ENCODE measurements around the gene SLC6A11.

The SLC6A11 gene

DNA sequence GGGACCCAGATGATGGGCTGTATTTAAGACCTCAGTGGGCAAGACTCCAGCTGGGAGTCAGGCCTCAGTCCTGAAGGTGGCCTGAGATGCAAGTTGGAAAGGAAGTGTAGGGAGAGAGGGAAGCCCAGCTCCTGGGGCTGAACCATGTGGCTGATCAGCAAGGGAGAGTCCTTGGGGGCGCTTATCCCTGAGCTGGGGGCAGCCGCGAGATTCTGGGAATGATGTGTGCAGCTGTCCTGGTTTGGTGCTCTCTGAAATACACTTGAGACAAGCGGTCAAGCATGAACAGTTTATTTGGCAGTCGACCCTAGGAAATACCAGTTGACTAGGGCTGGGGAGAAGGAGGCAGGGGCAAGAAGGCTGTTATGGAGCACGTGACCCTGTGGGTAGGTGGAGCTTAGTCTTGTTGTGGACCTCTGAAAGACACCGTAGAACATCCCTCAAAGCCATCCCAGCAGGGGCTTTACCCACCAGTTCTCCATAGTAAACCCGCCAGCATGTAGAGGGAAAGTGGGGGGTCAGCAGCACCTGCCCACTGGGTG is 41.8 kb upstream of the SLC6A11 start:
- no peak for TF ChIP-seq EZH2 (IDR thresholded peaks at IDR 0.05; ENCODE audit: borderline replicate concordance, low read length)
- TF ChIP-seq, protein P1, sequence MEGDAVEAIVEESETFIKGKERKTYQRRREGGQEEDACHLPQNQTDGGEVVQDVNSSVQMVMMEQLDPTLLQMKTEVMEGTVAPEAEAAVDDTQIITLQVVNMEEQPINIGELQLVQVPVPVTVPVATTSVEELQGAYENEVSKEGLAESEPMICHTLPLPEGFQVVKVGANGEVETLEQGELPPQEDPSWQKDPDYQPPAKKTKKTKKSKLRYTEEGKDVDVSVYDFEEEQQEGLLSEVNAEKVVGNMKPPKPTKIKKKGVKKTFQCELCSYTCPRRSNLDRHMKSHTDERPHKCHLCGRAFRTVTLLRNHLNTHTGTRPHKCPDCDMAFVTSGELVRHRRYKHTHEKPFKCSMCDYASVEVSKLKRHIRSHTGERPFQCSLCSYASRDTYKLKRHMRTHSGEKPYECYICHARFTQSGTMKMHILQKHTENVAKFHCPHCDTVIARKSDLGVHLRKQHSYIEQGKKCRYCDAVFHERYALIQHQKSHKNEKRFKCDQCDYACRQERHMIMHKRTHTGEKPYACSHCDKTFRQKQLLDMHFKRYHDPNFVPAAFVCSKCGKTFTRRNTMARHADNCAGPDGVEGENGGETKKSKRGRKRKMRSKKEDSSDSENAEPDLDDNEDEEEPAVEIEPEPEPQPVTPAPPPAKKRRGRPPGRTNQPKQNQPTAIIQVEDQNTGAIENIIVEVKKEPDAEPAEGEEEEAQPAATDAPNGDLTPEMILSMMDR (IDR thresholded peaks at IDR 0.05; ENCODE audit: low read length), result no peak
- no peaks in the 10 kb centered on the region for H3K4me1 ChIP-seq (ENCODE audit: insufficient read depth, low read length, severe bottlenecking)
- no peak overlapping the region for H3K4me3 ChIP-seq (ENCODE audit: low read depth, low read length, poor library complexity, severe bottlenecking)
- no peaks in the 10 kb centered on the region for H3K36me3 ChIP-seq (ENCODE audit: insufficient read depth, low read length)
- no peaks in the 10 kb centered on the region for H3F3A ChIP-seq (ENCODE audit: insufficient read depth, low read length)
- no peaks in the 10 kb centered on the region for H4K20me1 ChIP-seq (ENCODE audit: insufficient read depth, low read length)
- H2AFZ ChIP-seq (ENCODE audit: low read length), result no peak overlapping the region
- no peaks in the 10 kb centered on the region for H3K79me2 ChIP-seq (ENCODE audit: insufficient read depth, low read length)
- H3K27me3 ChIP-seq (ENCODE audit: insufficient read depth, low read length), result 0 out of 2 replicates have a peak, but pooled peaks cover 9% of the 10 kb centered on the region
- H3K4me2 ChIP-seq (ENCODE audit: low read length), result no peak overlapping the region
- H3K9me3 ChIP-seq (ENCODE audit: low read length), result no peaks in the 10 kb centered on the region
- H3K9ac ChIP-seq (ENCODE audit: low read length), result no peak overlapping the region
- no peaks in the 10 kb centered on the region for H3K9me2 ChIP-seq (ENCODE audit: low read depth, low read length)
- no peak overlapping the region for H3K27ac ChIP-seq (ENCODE audit: low read depth, low read length, poor library complexity, severe bottlenecking)

DNA sequence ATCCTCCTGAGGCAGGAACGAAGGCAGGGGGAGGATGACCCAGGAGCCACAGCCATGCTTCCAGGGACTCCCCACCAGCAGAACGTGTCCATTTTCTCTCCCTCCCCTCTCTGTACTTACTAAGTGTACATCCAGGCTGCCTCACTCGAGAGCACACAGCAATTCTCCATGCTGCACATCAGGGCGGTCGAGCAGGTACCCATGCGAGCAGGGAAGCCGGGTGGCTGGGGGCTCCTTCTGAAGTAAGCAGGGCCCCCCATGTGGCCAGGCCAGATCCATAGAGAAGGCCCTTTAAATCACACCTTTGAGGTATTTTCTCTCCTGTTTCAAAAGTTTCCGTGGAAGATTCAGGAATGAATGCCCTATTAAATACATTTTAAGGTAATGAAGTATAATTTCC is 41.2 kb upstream of the SLC6A11 start:
- H3K4me2 ChIP-seq (ENCODE audit: low read length), result no peak overlapping the region
- H3K79me2 ChIP-seq (ENCODE audit: insufficient read depth, low read length), result no peaks in the 10 kb centered on the region
- H3K9ac ChIP-seq (ENCODE audit: low read length), result no peak overlapping the region
- no peaks in the 10 kb centered on the region for H3K9me2 ChIP-seq (ENCODE audit: low read depth, low read length)
- no peaks in the 10 kb centered on the region for H3F3A ChIP-seq (ENCODE audit: insufficient read depth, low read length)
- H3K27me3 ChIP-seq (ENCODE audit: insufficient read depth, low read length), result 0 out of 2 replicates have a peak, but pooled peaks cover 4% of the 10 kb centered on the region
- H3K36me3 ChIP-seq (ENCODE audit: insufficient read depth, low read length), result no peaks in the 10 kb centered on the region
- H3K9me3 ChIP-seq (ENCODE audit: low read length), result no peaks in the 10 kb centered on the region
- no peak overlapping the region for H3K4me3 ChIP-seq (ENCODE audit: low read depth, low read length, poor library complexity, severe bottlenecking)
- no peak overlapping the region for H2AFZ ChIP-seq (ENCODE audit: low read length)
- no peaks in the 10 kb centered on the region for H4K20me1 ChIP-seq (ENCODE audit: insufficient read depth, low read length)
- TF ChIP-seq, protein P1 (IDR thresholded peaks at IDR 0.05; ENCODE audit: low read length), result no peak
- TF ChIP-seq EZH2 (IDR thresholded peaks at IDR 0.05; ENCODE audit: borderline replicate concordance, low read length), result no peak
- H3K27ac ChIP-seq (ENCODE audit: low read depth, low read length, poor library complexity, severe bottlenecking), result no peak overlapping the region
- no peaks in the 10 kb centered on the region for H3K4me1 ChIP-seq (ENCODE audit: insufficient read depth, low read length, severe bottlenecking)

- H3K9ac ChIP-seq (ENCODE audit: low read length), result no peak overlapping the region
- H3K4me2 ChIP-seq (ENCODE audit: low read length), result no peak overlapping the region
- no peak overlapping the region for H2AFZ ChIP-seq (ENCODE audit: low read length)
- no peaks in the 10 kb centered on the region for H3K4me1 ChIP-seq (ENCODE audit: insufficient read depth, low read length, severe bottlenecking)
- 0 out of 2 replicates have a peak, but pooled peaks cover 4% of the 10 kb centered on the region for H3K27me3 ChIP-seq (ENCODE audit: insufficient read depth, low read length)
- H3K79me2 ChIP-seq (ENCODE audit: insufficient read depth, low read length), result no peaks in the 10 kb centered on the region
- no peak overlapping the region for H3K4me3 ChIP-seq (ENCODE audit: low read depth, low read length, poor library complexity, severe bottlenecking)
- H3K27ac ChIP-seq (ENCODE audit: low read depth, low read length, poor library complexity, severe bottlenecking), result no peak overlapping the region
- H4K20me1 ChIP-seq (ENCODE audit: insufficient read depth, low read length), result no peaks in the 10 kb centered on the region
- no peaks in the 10 kb centered on the region for H3F3A ChIP-seq (ENCODE audit: insufficient read depth, low read length)
- H3K9me2 ChIP-seq (ENCODE audit: low read depth, low read length), result no peaks in the 10 kb centered on the region
- H3K9me3 ChIP-seq (ENCODE audit: low read length), result no peaks in the 10 kb centered on the region
- H3K36me3 ChIP-seq (ENCODE audit: insufficient read depth, low read length), result no peaks in the 10 kb centered on the region
- TF ChIP-seq, protein P1 (IDR thresholded peaks at IDR 0.05; ENCODE audit: low read length), result no peak
- TF ChIP-seq EZH2 (IDR thresholded peaks at IDR 0.05; ENCODE audit: borderline replicate concordance, low read length), result no peak
Measured at GRCh38 chr3:10775259-10775658, 40.8 kb upstream of the SLC6A11 start.
